Measurements from ENCODE around the gene GID8. TPM values are rescaled to one million over a fixed set of nuclear protein-coding genes. Genes with fewer than 3 reads are reported as not detected.
A peak's percentile ranks its signal among the peaks of the same experiment; 100 is the strongest.

Gene GID8
- total and polyA plus RNA-seq, 8 donors: 24.5 to 52.6 (median 47.6) TPM

DNA sequence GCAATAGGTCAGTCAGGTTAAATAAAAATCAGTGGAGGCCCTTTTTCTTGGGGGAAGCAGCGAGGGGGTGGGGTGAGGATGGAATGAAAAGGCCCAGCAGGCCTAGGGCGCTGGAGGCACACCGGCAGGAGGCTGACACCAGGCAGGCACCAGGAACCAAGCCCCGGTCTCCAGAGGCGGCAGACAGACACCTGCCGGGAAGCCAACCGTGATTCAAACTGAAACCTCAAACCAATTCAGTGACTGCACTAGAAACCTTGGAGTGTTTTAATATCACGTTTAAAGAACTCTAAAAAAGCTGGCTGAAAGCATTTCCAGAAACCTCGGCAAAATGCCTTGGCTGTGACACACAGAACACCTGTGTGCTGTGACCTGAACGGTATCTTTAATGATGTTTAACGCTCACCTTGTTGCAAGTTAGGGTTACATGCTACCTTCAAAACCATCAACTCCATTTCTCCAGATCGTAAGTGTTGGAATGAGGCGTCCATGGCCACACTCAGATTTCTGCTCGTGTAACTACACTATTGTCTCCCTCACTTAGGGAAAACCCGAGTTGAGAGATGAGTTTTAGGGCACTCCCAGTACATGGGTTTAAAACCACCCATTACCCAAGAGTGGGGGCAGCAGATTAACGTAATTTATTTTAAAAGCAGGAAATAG, 38.8 kb upstream of the GID8 start:
- DNase-seq (no peak), ATAC-seq (peak; percentile 11)
- no peaks in the 10 kb centered on the region for H3K9me3 ChIP-seq
- no peaks in the 10 kb centered on the region for H3K27me3 ChIP-seq
- TF ChIP-seq, protein P1, sequence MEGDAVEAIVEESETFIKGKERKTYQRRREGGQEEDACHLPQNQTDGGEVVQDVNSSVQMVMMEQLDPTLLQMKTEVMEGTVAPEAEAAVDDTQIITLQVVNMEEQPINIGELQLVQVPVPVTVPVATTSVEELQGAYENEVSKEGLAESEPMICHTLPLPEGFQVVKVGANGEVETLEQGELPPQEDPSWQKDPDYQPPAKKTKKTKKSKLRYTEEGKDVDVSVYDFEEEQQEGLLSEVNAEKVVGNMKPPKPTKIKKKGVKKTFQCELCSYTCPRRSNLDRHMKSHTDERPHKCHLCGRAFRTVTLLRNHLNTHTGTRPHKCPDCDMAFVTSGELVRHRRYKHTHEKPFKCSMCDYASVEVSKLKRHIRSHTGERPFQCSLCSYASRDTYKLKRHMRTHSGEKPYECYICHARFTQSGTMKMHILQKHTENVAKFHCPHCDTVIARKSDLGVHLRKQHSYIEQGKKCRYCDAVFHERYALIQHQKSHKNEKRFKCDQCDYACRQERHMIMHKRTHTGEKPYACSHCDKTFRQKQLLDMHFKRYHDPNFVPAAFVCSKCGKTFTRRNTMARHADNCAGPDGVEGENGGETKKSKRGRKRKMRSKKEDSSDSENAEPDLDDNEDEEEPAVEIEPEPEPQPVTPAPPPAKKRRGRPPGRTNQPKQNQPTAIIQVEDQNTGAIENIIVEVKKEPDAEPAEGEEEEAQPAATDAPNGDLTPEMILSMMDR (IDR thresholded peaks at IDR 0.05): no peak
- peaks cover 7 to 21% of the 10 kb centered on the region in 2 donors for H3K4me1 ChIP-seq
- intact Hi-C loops (cut with DNase I): loop anchor here in 1 of 2 donors (10.0 kb wide), 1 partner anchor 106 kb away; the partner anchor contains the start of gene BHLHE23
- no peak overlapping the region for H3K27ac ChIP-seq
- H3K4me3 ChIP-seq: no peak overlapping the region
- H3K36me3 ChIP-seq: peaks cover 0 to 68% of the 10 kb centered on the region in 2 donors

DNA sequence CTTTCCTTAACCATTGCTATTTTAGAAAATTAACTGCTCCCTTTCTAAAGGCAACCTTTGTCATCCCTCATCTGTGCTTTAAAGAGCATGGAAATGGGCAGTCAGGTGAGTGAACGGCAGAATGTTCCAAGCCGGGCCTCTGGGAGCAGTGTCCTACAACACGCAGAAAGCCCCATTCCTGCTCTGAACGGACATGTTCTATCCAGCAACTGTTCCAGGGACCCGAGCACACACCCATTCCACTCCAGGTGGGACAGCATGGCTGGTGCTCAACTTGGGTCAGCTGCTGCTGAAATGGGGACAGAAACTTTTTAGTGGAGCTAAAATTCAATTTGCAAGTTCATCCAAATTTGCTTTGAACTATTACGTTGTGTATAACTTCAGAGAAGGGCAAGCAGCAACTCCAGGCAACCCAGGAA, 38.3 kb upstream of the GID8 start:
- Histone ChIP-seq H3K9me3 (no peaks in the 10 kb centered on the region), H3K27me3 (no peaks in the 10 kb centered on the region), H3K27ac (no peak overlapping the region), H3K36me3 (peaks cover 0 to 68% of the 10 kb centered on the region in 2 donors), H3K4me1 (peaks cover 7 to 21% of the 10 kb centered on the region in 2 donors), H3K4me3 (no peak overlapping the region)
- ATAC-seq (peak; percentile 57), DNase-seq (no peak)
- TF ChIP-seq, protein P1 (IDR thresholded peaks at IDR 0.05): no peak
- intact Hi-C loops (cut with DNase I): loop anchor here (2.0 to 10.0 kb wide), 2 partner anchors 105 to 109 kb away; partner anchors contain the start of gene BHLHE23 (in 1 of the 2)

DNA sequence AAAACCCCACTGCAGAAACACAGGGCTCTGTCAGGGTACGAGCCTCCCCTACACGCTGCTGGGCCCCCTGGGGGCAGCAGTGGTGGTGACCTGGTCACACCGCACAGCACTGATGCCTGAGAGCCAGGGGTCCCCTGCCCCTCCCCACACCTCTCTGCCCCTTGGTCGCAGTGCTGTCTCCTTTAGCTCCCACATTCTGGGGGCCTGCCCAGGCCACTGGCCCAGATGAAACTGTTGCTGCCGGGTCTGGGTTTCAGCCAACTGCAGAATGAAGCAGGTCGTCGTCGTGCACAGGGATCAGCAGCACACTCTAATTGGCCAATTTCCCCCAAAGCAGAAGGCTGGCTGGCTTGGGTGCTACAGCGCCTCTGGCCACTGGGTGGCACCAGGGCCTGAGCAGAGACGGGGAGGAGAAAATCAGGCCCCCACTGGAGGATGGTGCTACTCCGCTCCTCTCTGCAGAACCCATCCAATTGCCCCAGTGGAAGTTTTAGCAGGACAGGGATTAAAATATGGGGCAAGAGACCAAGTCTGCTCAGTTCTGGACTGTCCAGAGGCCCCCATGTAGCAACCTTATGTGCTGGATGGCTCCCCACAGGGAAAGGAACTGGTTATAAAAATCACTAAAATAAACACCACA, 37.8 kb upstream of the GID8 start:
- peaks cover 7 to 21% of the 10 kb centered on the region in 2 donors for H3K4me1 ChIP-seq
- intact Hi-C loops (cut with DNase I): loop anchor here in 1 of 2 donors (2.0 kb wide), 1 partner anchor 109 kb away; no protein-coding TSS in a partner anchor
- H3K9me3 ChIP-seq: no peaks in the 10 kb centered on the region
- H3K27me3 ChIP-seq: no peaks in the 10 kb centered on the region
- peak overlapping the region in 1 of 2 donors; percentile 7 for H3K27ac ChIP-seq
- peaks cover 3 to 68% of the 10 kb centered on the region in 2 donors for H3K36me3 ChIP-seq
- no peak overlapping the region for H3K4me3 ChIP-seq
- DNase-seq: peak; percentile 50 to 86 (median 75)
- TF ChIP-seq, protein P1 (IDR thresholded peaks at IDR 0.05): peak; percentile 84 to 91
- ATAC-seq: peak; percentile 94

DNA sequence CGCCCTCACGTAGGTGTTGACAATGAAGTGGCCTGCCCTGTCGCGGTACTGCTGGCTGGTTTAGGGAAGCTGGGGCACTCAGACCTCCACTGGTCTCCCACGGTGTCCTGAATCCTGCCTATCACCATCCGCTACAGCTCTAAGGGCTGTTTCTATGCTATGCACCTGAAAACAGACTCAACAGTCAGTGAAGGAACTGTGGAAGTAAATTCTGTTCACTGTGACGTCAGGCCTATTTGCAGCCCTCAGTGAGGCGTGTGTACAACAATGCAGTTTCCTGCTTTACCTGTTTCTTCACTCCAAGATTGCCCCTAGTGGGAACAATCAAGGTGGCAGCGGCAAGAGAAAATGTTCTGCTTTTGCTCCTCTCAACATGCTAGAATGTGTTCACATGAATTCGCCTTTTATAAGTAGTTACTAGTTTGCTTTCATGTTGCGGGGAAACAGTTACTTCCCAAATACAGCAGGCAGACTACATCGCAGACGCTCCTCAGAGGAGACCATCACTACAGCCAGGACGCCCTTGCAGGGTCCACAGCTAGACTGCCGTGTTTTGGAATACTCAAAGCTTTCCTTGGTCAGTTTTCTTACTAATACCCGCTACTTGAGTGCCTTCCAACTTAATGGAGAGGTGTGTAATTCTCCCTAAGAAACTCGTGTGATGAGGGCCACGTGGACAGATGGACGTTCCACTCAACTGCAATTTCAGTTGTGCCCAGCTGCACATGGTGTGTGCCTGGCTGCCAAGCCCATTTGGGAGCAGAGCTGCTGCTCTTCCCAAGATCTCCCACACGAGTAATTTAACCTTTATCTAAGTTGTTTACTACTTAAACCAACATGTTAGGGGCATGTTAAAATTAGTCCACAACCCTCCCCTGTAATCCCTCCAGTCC, 37.0 kb upstream of the GID8 start:
- Histone ChIP-seq H3K27ac (peak overlapping the region in 1 of 2 donors; percentile 7), H3K9me3 (no peaks in the 10 kb centered on the region), H3K4me1 (peaks cover 7 to 21% of the 10 kb centered on the region in 2 donors), H3K36me3 (peaks cover 10 to 68% of the 10 kb centered on the region in 2 donors), H3K27me3 (no peaks in the 10 kb centered on the region), H3K4me3 (no peak overlapping the region)
- TF ChIP-seq, protein P1 (IDR thresholded peaks at IDR 0.05): no peak
- intact Hi-C loops (cut with DNase I): loop anchor here in 1 of 2 donors (2.0 kb wide), 1 partner anchor 108 kb away; no protein-coding TSS in a partner anchor
- DNase-seq: peak in 2 of 4 donors; percentile 36 to 68
- peak; percentile 37 for ATAC-seq
